HepG2 (cell line): ENCODE measurements around the gene PLK5. TPM values are rescaled to one million over a fixed set of nuclear protein-coding genes. Genes with fewer than 3 reads are reported as not detected.

Experiments used
- IKZF4 ChIP-seq: sonication (generic); formaldehyde crosslinking; IDR thresholded peaks from 2 replicates; pipeline ENCODE4 v1.5.1; 2020; ENCODE audit warnings: borderline replicate concordance, mild to moderate bottlenecking, low read depth, missing genetic modification reagents; ENCODE audit errors: not compliant biosample characterization
- JUN ChIP-seq: sonication (generic); formaldehyde crosslinking; IDR thresholded peaks from 2 replicates; pipeline ENCODE4 v1.4.0; 2020; ENCODE audit warnings: mild to moderate bottlenecking, missing genetic modification reagents
- MAFK ChIP-seq, 2 experiments: IDR thresholded peaks in 1 of 2; conservative IDR thresholded peaks in 1 of 2; 2 replicates each; pipeline ENCODE4 v1.6.1; 2011; ENCODE audit warnings: improper control_type of control experiment in 2 of 2, low read length in 2 of 2
- MEIS1 ChIP-seq: sonication (generic); formaldehyde crosslinking; IDR thresholded peaks from 2 replicates; pipeline ENCODE4 v1.9.0; 2021; ENCODE audit warnings: mild to moderate bottlenecking, missing genetic modification reagents, moderate library complexity, borderline replicate concordance
- RNF2 ChIP-seq: fragments of 450-650 bp; conservative IDR thresholded peaks from 2 replicates; pipeline ENCODE4 v1.6.1; 2016; ENCODE audit warnings: low read depth
- SIX4 ChIP-seq: sonication (generic); formaldehyde crosslinking; IDR thresholded peaks from 2 replicates; pipeline ENCODE4 v1.4.0; 2020; ENCODE audit warnings: missing genetic modification reagents
- TCF12 ChIP-seq, 2 experiments: fragments of 450-650 bp in 1 of 2; sonication (generic) in 1 of 2; formaldehyde crosslinking in 1 of 2; IDR thresholded peaks; 2 replicates each; pipeline versions ENCODE4 v1.6.1 to v1.8.0; 2017 to 2022; ENCODE audit warnings: antibody characterized with exemption in 1 of 2, mild to moderate bottlenecking in 1 of 2, missing genetic modification reagents in 1 of 2, moderate library complexity in 1 of 2
- ZNF101 ChIP-seq: sonication (generic); formaldehyde crosslinking; IDR thresholded peaks from 2 replicates; pipeline ENCODE4 v1.4.0; 2020; ENCODE audit warnings: mild to moderate bottlenecking, low read depth, missing genetic modification reagents, borderline replicate concordance
- ZNF205 ChIP-seq: IDR thresholded peaks from 2 replicates; pipeline ENCODE4 v1.6.1; 2018; ENCODE audit warnings: missing biosample characterization, missing genetic modification reagents
- ZNF619 ChIP-seq: sonication (generic); formaldehyde crosslinking; IDR thresholded peaks from 2 replicates; pipeline ENCODE4 v1.4.0; 2020; ENCODE audit warnings: mild to moderate bottlenecking, missing genetic modification reagents
- ZNF775 ChIP-seq: sonication (generic); formaldehyde crosslinking; IDR thresholded peaks from 2 replicates; pipeline ENCODE4 v1.4.0; 2020; ENCODE audit warnings: missing genetic modification reagents, mild to moderate bottlenecking, moderate library complexity, borderline replicate concordance
- ZNF878 ChIP-seq: sonication (generic); formaldehyde crosslinking; IDR thresholded peaks from 2 replicates; pipeline ENCODE4 v1.8.1; 2023; ENCODE audit warnings: mild to moderate bottlenecking, missing genetic modification reagents, moderate library complexity
- polyA plus RNA-seq, 8 experiments: library from polyadenylated mRNA; depleted of rRNA in 3 of 8; stranded (reverse) in 7 of 8; unstranded in 1 of 8; fragments of >200 nt; fragmentation: Illumina TruSeq in 4 of 8; extraction: Trizol in 4 of 8; gene quantifications; 2 replicates each; pipeline versions ENCODE4 v1.2.1 to v1.2.3, GENCODE V29; 2011 to 2016; ENCODE audit warnings: low read depth in 4 of 8, missing spikeins in 1 of 8, mixed read lengths in 1 of 8; ENCODE audit not compliant: insufficient read depth in 1 of 8
- total RNA-seq, 5 experiments: library from RNA; depleted of rRNA; stranded (reverse); fragments of >200 nt; fragmentation: Illumina TruSeq; extraction: Trizol; gene quantifications; 2 replicates each; pipeline ENCODE4 v1.2.3, GENCODE V29; 2016; ENCODE audit warnings: low read depth in 1 of 5
- TF ChIP-seq, protein P1 (sequence below): sonication (generic); formaldehyde crosslinking; IDR thresholded peaks from 2 replicates; pipeline ENCODE4 v1.4.0; 2020; ENCODE audit warnings: missing genetic modification reagents, mild to moderate bottlenecking, borderline replicate concordance
- TF ChIP-seq, protein P2 (sequence below): sonication (generic); formaldehyde crosslinking; IDR thresholded peaks from 2 replicates; pipeline ENCODE4 v1.8.0; 2022; ENCODE audit warnings: mild to moderate bottlenecking, missing genetic modification reagents, moderate library complexity
- TF ChIP-seq, protein P3 (sequence below): sonication (generic); formaldehyde crosslinking; IDR thresholded peaks from 2 replicates; pipeline ENCODE4 v1.4.0; 2020; ENCODE audit warnings: missing genetic modification reagents, mild to moderate bottlenecking, borderline replicate concordance
- TF ChIP-seq, protein P4 (sequence below): sonication (generic); formaldehyde crosslinking; IDR thresholded peaks from 2 replicates; pipeline ENCODE4 v1.4.0; 2020; ENCODE audit warnings: low read depth, mild to moderate bottlenecking, missing genetic modification reagents
- TF ChIP-seq, protein P5 (sequence below): IDR thresholded peaks from 2 replicates; pipeline ENCODE4 v1.6.1; 2016; ENCODE audit warnings: low read depth, control low read depth
- TF ChIP-seq, protein P6 (sequence below): sonication (generic); formaldehyde crosslinking; IDR thresholded peaks from 2 replicates; pipeline ENCODE4 v1.4.0; 2020; ENCODE audit warnings: missing genetic modification reagents, borderline replicate concordance

PLK5 gene
- total and polyA plus RNA-seq, 2 of the 13 experiments (the other 11 are each of a cell fraction or from before 2014, with no cell fraction given) = not detected

DNA sequence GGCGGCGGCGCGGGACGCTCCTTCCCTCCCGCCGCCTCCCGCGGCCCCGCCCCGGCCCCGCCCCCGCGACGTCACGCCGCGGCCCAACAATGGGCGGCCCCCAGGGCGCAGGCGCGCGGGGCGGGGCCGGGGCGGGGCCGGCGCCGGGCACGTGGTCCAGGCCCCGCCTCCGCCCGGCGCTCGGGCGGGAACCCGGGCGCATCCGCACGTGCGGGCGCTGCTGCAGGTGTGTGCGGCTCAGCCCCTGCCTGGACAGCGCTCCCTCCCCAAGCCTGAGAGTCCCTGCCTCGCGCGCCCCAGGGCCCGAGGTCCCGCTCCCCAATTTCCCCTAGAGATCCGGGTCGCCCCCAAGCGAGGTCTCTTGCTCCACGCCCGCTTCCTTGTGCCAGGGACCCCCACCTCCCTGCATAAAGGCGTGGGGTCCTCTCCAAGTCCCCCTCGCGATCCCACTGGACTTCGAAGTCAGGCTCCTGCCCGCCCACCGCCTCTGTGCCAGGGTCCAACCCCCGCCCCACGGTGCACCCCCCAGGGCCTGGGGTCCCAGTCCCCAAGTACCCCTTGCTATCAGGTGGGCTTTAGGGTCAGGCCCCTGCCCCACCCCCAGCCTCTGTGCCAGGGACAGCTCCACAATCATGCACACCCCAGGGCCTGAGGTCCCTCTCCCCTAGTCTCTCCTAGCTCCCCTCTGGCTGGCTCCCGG is 44.6 kb downstream of the PLK5 start, which contains the start of gene MEX3D (continued):
- TF ChIP-seq, protein P1, sequence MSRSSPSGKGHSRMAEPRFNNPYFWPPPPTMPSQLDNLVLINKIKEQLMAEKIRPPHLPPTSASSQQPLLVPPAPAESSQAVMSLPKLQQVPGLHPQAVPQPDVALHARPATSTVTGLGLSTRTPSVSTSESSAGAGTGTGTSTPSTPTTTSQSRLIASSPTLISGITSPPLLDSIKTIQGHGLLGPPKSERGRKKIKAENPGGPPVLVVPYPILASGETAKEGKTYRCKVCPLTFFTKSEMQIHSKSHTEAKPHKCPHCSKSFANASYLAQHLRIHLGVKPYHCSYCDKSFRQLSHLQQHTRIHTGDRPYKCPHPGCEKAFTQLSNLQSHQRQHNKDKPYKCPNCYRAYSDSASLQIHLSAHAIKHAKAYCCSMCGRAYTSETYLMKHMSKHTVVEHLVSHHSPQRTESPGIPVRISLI (CRISPR knock-in tag) = 0 out of 2 replicates have a peak, but pooled peaks have one; percentile 30
- TF ChIP-seq ZNF205 (no peak), ZNF619 (CRISPR knock-in tag) (no peak), IKZF4 (CRISPR knock-in tag) (no peak), RNF2 (peak; percentile 92), ZNF775 (CRISPR knock-in tag) (no peak), MAFK (conservative IDR thresholded peaks at IDR 0.05 in 1 of 2, IDR thresholded peaks at IDR 0.05 in 1 of 2; ENCODE audit: low read length in 2 of 2) (no peak), SIX4 (no peak), ZNF101 (CRISPR knock-in tag) (no peak), JUN (CRISPR knock-in tag) (no peak), ZNF878 (CRISPR knock-in tag) (peak; percentile 53; the same call in 1 of the 2 replicates), MEIS1 (0 out of 2 replicates have a peak, but pooled peaks have one; percentile 44), TCF12 (IDR thresholded peaks at IDR 0.05) (no peak), TCF12 (CRISPR knock-in tag; IDR thresholded peaks at IDR 0.05) (no peak)
- TF ChIP-seq, protein P2, sequence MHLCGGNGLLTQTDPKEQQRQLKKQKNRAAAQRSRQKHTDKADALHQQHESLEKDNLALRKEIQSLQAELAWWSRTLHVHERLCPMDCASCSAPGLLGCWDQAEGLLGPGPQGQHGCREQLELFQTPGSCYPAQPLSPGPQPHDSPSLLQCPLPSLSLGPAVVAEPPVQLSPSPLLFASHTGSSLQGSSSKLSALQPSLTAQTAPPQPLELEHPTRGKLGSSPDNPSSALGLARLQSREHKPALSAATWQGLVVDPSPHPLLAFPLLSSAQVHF (CRISPR knock-in tag) = peak; percentile 88; the same call in 1 of the 2 replicates
- TF ChIP-seq, protein P3, sequence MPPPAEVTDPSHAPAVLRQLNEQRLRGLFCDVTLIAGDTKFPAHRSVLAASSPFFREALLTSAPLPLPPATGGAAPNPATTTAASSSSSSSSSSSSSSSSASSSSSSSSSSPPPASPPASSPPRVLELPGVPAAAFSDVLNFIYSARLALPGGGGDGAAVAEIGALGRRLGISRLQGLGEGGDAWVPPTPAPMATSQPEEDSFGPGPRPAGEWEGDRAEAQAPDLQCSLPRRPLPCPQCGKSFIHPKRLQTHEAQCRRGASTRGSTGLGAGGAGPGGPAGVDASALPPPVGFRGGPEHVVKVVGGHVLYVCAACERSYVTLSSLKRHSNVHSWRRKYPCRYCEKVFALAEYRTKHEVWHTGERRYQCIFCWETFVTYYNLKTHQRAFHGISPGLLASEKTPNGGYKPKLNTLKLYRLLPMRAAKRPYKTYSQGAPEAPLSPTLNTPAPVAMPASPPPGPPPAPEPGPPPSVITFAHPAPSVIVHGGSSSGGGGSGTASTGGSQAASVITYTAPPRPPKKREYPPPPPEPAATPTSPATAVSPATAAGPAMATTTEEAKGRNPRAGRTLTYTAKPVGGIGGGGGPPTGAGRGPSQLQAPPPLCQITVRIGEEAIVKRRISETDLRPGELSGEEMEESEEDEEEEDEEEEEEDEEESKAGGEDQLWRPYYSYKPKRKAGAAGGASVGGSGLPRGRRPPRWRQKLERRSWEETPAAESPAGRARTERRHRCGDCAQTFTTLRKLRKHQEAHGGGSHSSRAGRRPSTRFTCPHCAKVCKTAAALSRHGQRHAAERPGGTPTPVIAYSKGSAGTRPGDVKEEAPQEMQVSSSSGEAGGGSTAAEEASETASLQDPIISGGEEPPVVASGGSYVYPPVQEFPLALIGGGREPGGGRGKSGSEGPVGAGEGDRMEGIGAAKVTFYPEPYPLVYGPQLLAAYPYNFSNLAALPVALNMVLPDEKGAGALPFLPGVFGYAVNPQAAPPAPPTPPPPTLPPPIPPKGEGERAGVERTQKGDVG (CRISPR knock-in tag) = no peak
- TF ChIP-seq, protein P4, sequence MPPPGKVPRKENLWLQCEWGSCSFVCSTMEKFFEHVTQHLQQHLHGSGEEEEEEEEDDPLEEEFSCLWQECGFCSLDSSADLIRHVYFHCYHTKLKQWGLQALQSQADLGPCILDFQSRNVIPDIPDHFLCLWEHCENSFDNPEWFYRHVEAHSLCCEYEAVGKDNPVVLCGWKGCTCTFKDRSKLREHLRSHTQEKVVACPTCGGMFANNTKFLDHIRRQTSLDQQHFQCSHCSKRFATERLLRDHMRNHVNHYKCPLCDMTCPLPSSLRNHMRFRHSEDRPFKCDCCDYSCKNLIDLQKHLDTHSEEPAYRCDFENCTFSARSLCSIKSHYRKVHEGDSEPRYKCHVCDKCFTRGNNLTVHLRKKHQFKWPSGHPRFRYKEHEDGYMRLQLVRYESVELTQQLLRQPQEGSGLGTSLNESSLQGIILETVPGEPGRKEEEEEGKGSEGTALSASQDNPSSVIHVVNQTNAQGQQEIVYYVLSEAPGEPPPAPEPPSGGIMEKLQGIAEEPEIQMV (CRISPR knock-in tag) = peak; percentile 79; the same call in 1 of the 2 replicates
- TF ChIP-seq, protein P5, sequence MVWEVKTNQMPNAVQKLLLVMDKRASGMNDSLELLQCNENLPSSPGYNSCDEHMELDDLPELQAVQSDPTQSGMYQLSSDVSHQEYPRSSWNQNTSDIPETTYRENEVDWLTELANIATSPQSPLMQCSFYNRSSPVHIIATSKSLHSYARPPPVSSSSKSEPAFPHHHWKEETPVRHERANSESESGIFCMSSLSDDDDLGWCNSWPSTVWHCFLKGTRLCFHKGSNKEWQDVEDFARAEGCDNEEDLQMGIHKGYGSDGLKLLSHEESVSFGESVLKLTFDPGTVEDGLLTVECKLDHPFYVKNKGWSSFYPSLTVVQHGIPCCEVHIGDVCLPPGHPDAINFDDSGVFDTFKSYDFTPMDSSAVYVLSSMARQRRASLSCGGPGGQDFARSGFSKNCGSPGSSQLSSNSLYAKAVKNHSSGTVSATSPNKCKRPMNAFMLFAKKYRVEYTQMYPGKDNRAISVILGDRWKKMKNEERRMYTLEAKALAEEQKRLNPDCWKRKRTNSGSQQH (CRISPR knock-in tag) = no peak
- TF ChIP-seq, protein P6, sequence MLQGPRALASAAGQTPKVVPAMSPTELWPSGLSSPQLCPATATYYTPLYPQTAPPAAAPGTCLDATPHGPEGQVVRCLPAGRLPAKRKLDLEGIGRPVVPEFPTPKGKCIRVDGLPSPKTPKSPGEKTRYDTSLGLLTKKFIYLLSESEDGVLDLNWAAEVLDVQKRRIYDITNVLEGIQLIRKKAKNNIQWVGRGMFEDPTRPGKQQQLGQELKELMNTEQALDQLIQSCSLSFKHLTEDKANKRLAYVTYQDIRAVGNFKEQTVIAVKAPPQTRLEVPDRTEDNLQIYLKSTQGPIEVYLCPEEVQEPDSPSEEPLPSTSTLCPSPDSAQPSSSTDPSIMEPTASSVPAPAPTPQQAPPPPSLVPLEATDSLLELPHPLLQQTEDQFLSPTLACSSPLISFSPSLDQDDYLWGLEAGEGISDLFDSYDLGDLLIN (CRISPR knock-in tag) = peak; percentile 69; the same call in 1 of the 2 replicates
